NCI-H1092 (cell line): ENCODE data around the gene GCLM.

Source experiments
- DNase-seq: peaks from one replicate; lab custom pipeline; 2025; lab: John Stamatoyannopoulos, UW

Gene GCLM

DNA sequence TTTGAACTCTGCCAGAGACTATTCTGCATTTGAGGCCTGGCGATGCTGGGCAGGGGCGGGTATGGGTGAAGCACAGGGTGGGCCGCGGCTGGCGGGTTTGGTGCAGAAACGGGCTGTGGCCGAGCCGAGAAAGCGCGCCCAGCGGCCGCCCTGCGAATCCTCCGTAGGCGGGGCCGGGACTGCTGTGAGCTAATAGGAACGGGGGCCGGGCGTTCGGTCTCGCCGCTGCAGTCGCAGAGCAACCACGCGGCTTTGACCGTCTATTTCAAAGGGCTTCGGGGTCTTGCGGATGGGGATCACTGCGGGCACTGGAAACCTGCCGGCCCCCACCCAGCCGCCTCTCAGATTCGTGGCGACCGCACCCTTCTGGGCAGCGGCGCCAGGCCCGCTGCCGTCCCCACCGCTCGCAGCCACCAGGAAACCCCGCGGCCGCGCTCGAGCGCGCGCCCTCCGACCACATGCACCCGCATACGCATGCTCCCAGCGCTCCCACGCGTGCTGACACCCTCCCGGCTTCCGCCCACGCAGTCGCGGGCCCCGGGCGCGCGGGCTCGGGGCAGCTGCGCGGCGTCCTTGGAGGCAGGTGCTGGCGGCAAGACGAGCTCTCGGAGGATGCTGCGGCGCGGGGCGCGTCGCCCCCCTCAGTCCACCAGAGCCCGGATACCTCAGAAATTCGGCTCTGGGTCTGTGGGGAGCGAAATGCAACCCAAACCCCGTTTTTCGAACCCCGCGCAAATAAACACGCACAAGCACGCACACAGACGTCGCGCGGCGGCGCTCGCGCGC, 62.8 kb downstream of the GCLM start:
- DNase-seq = peak; percentile 84

DNA sequence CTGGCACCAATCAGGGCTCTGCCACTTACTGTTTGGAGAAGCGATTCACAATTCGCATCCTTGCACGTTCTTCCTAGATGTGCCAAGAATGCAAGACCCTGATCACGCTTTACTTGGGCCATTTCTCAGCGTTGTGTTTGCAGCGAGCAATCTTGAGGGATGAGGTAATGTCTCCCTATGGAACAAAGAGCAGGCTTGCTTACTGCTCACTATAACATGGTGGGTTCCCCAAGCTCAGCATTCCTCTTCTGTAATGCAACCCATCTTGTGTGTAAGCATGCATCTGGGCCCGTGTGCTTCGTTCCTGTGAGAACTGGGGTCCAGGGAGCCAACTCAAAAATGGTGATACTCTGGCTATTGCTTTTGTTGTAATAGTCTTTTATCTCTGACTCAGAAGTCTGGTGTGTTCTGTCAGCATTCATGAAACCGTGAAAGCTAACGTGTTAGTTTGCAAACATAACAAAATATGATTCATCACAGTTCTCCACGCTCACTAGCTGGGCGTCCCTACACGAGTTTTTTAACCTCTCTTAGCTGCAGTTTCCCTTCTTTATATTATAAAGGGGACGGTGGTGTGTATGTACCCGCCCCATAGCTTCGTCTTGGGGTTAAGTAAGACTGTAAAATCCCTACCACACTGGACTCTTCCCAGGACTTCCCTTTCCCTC, 63.6 kb downstream of the GCLM start:
- DNase-seq = no peak

DNA sequence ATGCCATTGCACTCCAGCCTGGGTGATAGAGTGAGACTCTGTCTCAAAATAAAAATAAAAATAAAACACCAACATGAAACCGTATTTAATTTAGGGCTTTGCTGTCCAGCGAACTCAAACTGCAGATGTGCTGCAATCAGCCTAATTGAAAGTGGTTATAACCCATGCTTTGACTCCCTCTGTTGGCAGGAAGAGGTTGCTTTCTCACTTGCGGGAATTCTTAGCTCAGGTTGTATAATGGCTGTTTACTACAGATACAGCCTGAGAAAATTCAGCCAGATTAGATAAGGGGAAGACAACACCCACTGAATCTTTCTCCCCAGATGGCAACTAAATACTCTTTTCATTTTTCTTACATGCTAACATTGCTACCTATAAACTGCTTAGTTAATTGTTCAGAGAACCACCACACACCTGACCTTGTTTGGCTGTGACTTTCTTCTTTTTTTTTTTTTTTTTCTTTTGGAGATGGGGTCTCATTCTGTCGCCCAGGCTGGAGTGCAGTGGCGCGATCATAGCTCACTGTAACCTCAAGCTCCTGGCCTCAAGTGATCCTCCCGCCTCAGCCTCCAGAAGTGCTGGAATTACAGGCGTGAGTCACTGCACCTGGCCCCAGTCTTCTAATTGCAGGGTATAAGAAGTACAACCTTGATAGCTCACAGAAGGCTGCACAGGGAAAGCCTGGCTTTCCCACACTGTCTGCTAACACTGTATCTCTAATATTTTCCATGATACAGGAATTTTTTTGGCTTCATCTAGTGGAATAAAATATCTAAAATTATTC, 64.8 kb downstream of the GCLM start:
- peak; percentile 43 for DNase-seq

DNA sequence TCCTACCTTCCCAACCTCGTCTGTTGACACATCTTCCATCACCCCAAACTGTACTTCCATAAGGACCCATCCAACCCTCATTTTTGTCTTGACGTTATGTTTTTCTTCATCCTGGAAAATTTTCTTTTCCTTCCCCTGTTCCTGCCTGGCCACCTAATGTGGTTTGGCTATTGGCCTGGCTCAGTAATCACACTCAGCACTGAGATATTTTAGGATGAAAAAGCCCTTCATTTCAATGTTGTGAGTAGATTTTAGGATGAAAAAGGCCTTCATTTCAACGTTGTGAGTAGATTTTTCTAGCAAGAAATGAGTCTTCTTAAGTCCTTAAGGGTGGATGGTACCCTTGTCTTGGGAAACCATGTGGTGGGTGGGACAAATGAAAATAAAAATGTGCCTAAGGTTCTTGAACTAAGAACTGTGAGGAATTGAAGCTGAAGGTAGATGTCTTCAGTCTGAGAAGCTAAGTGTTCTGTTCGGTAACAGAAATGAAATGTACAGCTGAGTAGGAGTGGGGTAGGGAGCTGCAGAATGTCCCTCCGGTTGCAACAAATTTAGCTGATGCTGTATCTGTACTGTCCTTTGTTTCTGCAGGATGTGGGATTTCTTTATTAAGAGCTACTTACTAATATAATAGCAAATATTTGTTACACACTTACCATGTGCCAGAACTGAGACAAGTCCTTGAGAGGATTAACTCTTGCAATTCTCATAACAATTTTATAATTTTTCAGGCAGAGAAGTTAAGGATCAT, 66.3 kb downstream of the GCLM start:
- no peak for DNase-seq

DNA sequence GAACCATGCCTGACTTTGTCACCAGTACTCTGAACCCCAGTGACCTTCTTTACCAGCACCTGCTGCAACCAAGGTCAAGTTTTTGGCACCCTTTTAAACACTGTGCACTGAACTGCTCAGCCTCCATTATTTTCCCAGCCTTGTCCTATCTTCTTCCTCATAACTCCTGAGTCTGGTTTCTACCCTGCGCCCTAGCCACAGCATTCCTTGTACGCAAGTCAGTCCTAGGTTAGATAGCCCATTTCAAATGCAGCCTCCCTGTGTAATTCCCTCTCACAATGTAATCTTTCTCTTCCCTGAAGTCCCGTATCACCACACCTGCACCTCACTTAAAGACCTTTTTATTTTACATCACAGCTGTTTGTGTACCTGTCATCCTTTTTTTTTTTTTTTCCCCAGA, 67.5 kb downstream of the GCLM start:
- no peak for DNase-seq

DNA sequence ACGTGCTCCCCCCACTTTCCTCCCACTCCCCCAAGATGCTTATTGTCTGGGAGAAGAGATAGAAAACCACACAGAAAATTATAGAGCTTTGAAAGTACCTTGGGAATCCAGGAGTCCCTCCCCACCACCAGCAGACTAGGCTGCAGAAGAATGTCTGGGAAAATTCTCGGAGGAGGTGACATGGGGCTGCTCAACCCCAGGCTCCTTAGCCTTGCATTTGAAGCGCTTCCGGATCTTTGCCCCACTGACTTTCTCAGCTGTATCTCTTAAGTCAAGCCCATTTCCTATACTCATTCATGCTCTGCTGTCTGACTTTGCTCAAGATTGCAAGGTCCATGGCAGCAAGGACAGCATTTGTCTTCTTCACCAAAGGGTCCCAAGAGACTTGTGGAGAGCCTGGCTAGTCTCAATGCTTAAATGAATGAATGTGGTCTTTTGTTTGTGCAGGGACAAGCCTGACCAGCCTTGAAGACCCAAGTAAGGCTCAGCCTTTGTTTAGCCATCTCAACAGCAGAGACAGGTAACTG, 68.2 kb downstream of the GCLM start:
- DNase-seq = no peak

DNA sequence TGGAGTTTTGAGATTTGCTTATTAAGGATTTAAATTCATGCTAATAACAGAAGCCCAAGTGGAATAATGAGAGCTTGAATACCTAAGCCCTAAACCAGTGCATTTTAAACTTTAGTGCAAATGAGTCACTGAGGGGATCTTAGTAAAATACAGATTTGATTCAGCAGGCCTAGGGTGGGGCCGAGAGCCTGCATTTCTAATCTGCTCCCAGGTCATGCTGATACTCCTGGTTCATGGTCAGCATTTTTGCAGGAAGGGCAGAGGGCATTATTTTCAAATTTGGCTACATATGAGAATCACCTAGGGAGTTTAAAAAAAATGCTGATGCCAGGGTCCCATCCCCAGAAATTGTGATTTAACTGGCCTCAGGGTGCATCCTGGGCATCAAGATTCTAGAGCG, 69.5 kb downstream of the GCLM start:
- no peak for DNase-seq

DNA sequence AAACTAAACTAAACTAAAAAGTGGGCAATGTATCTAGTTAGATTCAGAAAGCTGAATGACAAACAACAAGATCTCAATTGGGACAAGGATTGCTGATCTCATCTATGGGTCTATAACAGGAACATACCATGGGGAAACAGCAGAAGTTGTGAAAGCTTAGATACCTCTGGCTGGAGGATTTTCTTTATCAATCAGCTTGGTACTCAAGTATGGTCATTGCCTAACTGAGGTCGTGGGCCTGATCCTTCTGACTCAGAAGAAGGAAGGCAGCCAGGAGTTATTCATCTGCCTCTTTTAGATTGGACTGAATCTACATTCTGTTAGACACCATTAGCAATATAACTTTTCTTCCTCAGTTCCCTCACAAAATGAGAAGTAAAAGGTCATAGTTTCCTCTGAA, 69.9 kb downstream of the GCLM start:
- no peak for DNase-seq

DNA sequence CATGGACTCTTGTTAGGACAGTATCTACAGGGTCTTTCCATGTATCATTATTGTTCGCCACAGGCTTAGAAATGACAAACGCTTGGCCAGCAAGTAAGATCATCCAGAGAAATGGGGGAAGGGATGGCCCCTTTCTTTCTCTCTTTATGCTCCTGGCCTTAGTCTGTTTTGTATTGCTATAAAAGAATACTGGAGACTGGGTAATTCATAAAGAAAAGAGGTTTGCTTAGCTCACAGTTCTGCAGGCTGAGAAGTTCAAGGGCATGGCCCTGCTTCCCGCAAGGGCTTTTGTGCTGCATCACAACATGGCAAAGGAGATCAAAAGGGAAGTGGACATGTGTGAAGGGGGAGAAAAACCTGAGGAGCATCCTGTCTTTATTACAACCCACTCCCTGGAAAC, 71.3 kb downstream of the GCLM start:
- no peak for DNase-seq
